HepG2 (cell line): ENCODE data around the gene AS3MT. TPM values are rescaled to one million over a fixed set of nuclear protein-coding genes. Genes with fewer than 3 reads are reported as not detected.

Experiments
- ATF5 ChIP-seq: sonication (generic); formaldehyde crosslinking; IDR thresholded peaks from 2 replicates; pipeline ENCODE4 v1.4.0; 2020; ENCODE audit warnings: mild to moderate bottlenecking, low read depth, missing genetic modification reagents
- CBX5 ChIP-seq: sonication (generic); formaldehyde crosslinking; IDR thresholded peaks from 2 replicates; pipeline ENCODE4 v1.4.0; 2020; ENCODE audit warnings: missing genetic modification reagents, borderline replicate concordance
- CC2D1A ChIP-seq: sonication (generic); formaldehyde crosslinking; IDR thresholded peaks from 2 replicates; pipeline ENCODE4 v1.8.1; 2023; ENCODE audit warnings: mild to moderate bottlenecking, missing genetic modification reagents
- HES4 ChIP-seq: sonication (generic); formaldehyde crosslinking; IDR thresholded peaks from 2 replicates; pipeline ENCODE4 v1.9.0; 2021; ENCODE audit warnings: mild to moderate bottlenecking, missing genetic modification reagents, borderline replicate concordance
- HOXA9 ChIP-seq: sonication (generic); formaldehyde crosslinking; IDR thresholded peaks from 2 replicates; pipeline ENCODE4 v1.8.1; 2022; ENCODE audit warnings: missing genetic modification reagents, mild to moderate bottlenecking, moderate library complexity, borderline replicate concordance
- IKZF5 ChIP-seq: IDR thresholded peaks from 2 replicates; pipeline ENCODE4 v1.6.1; 2018; ENCODE audit warnings: missing genetic modification reagents, mild to moderate bottlenecking, missing compliant biosample characterization
- JUNB ChIP-seq: sonication (generic); formaldehyde crosslinking; IDR thresholded peaks from 2 replicates; pipeline ENCODE4 v1.8.0; 2022; ENCODE audit warnings: missing genetic modification reagents, mild to moderate bottlenecking, borderline replicate concordance
- KLF12 ChIP-seq: sonication (generic); formaldehyde crosslinking; IDR thresholded peaks from 2 replicates; pipeline ENCODE4 v1.4.0; 2020; ENCODE audit warnings: missing genetic modification reagents, borderline replicate concordance
- MAFF ChIP-seq: IDR thresholded peaks from 2 replicates; pipeline ENCODE4 v1.6.1; 2011; ENCODE audit warnings: low read depth, low read length, improper control_type of control experiment
- MLLT10 ChIP-seq: sonication (generic); formaldehyde crosslinking; IDR thresholded peaks from 2 replicates; pipeline ENCODE4 v1.4.0; 2020; ENCODE audit warnings: missing genetic modification reagents
- NBN ChIP-seq: fragments of 450-650 bp; conservative IDR thresholded peaks from 2 replicates; pipeline ENCODE4 v1.6.1; 2017
- NFIB ChIP-seq: sonication (generic); formaldehyde crosslinking; IDR thresholded peaks from 2 replicates; pipeline ENCODE4 v1.9.0; 2021; ENCODE audit warnings: missing genetic modification reagents, mild to moderate bottlenecking, borderline replicate concordance
- RXRA ChIP-seq: sonication (generic); formaldehyde crosslinking; IDR thresholded peaks from 2 replicates; pipeline ENCODE4 v1.5.1; 2020; ENCODE audit warnings: missing genetic modification reagents
- SCMH1 ChIP-seq: sonication (generic); formaldehyde crosslinking; IDR thresholded peaks from 2 replicates; pipeline ENCODE4 v1.9.0; 2021; ENCODE audit warnings: missing genetic modification reagents, mild to moderate bottlenecking, borderline replicate concordance
- SOX5 ChIP-seq: IDR thresholded peaks from 2 replicates; pipeline ENCODE4 v1.6.1; 2016; ENCODE audit warnings: borderline replicate concordance
- ZFP90 ChIP-seq: sonication (generic); formaldehyde crosslinking; IDR thresholded peaks from 2 replicates; pipeline ENCODE4 v1.8.0; 2022; ENCODE audit warnings: missing genetic modification reagents, mild to moderate bottlenecking, inconsistent platforms, borderline replicate concordance
- ZKSCAN8 ChIP-seq: IDR thresholded peaks from 2 replicates; pipeline ENCODE4 v1.6.1; 2016; ENCODE audit warnings: borderline replicate concordance, missing genetic modification reagents, missing compliant biosample characterization
- ZNF264 ChIP-seq: sonication (generic); formaldehyde crosslinking; IDR thresholded peaks from 2 replicates; pipeline ENCODE4 v1.4.0; 2020; ENCODE audit warnings: missing genetic modification reagents
- ZNF510 ChIP-seq: sonication (generic); formaldehyde crosslinking; IDR thresholded peaks from 2 replicates; pipeline ENCODE4 v1.4.0; 2020; ENCODE audit warnings: low read depth, mild to moderate bottlenecking, missing genetic modification reagents
- ZNF562 ChIP-seq: sonication (generic); formaldehyde crosslinking; IDR thresholded peaks from 2 replicates; pipeline ENCODE4 v1.8.0; 2022; ENCODE audit warnings: missing genetic modification reagents, borderline replicate concordance
- ZNF564 ChIP-seq: sonication (generic); formaldehyde crosslinking; IDR thresholded peaks from 2 replicates; pipeline ENCODE4 v1.8.1; 2023; ENCODE audit warnings: mild to moderate bottlenecking, missing genetic modification reagents
- ZNF580 ChIP-seq: IDR thresholded peaks from 2 replicates; pipeline ENCODE4 v1.6.1; 2016; ENCODE audit warnings: low read depth, borderline replicate concordance
- ZNF740 ChIP-seq: sonication (generic); formaldehyde crosslinking; IDR thresholded peaks from 2 replicates; pipeline ENCODE4 v1.4.0; 2020; ENCODE audit warnings: missing genetic modification reagents
- ZNF749 ChIP-seq: sonication (generic); formaldehyde crosslinking; IDR thresholded peaks from 2 replicates; pipeline ENCODE4 v1.8.0; 2022; ENCODE audit warnings: mild to moderate bottlenecking, missing genetic modification reagents, moderate library complexity, borderline replicate concordance
- ZSCAN22 ChIP-seq: sonication (generic); formaldehyde crosslinking; IDR thresholded peaks from 2 replicates; pipeline ENCODE4 v1.4.0; 2020; ENCODE audit warnings: mild to moderate bottlenecking, missing genetic modification reagents
- ZSCAN5A ChIP-seq: sonication (generic); formaldehyde crosslinking; IDR thresholded peaks from 2 replicates; pipeline ENCODE4 v1.8.0; 2022; ENCODE audit warnings: mild to moderate bottlenecking, missing genetic modification reagents, borderline replicate concordance
- polyA plus RNA-seq, 8 experiments: library from polyadenylated mRNA; depleted of rRNA in 3 of 8; stranded (reverse) in 7 of 8; unstranded in 1 of 8; fragments of >200 nt; fragmentation: Illumina TruSeq in 4 of 8; extraction: Trizol in 4 of 8; gene quantifications; 2 replicates each; pipeline versions ENCODE4 v1.2.1 to v1.2.3, GENCODE V29; 2011 to 2016; ENCODE audit warnings: low read depth in 4 of 8, missing spikeins in 1 of 8, mixed read lengths in 1 of 8; ENCODE audit not compliant: insufficient read depth in 1 of 8
- total RNA-seq, 5 experiments: library from RNA; depleted of rRNA; stranded (reverse); fragments of >200 nt; fragmentation: Illumina TruSeq; extraction: Trizol; gene quantifications; 2 replicates each; pipeline ENCODE4 v1.2.3, GENCODE V29; 2016; ENCODE audit warnings: low read depth in 1 of 5
- TF ChIP-seq, protein P1 (sequence below): sonication (generic); formaldehyde crosslinking; IDR thresholded peaks from 2 replicates; pipeline ENCODE4 v1.4.0; 2020; ENCODE audit warnings: mild to moderate bottlenecking, missing genetic modification reagents

AS3MT gene
- total and polyA plus RNA-seq, 2 of the 13 experiments (the other 11 are each of a cell fraction or from before 2014, with no cell fraction given): 8.7 to 17.4 TPM

DNA sequence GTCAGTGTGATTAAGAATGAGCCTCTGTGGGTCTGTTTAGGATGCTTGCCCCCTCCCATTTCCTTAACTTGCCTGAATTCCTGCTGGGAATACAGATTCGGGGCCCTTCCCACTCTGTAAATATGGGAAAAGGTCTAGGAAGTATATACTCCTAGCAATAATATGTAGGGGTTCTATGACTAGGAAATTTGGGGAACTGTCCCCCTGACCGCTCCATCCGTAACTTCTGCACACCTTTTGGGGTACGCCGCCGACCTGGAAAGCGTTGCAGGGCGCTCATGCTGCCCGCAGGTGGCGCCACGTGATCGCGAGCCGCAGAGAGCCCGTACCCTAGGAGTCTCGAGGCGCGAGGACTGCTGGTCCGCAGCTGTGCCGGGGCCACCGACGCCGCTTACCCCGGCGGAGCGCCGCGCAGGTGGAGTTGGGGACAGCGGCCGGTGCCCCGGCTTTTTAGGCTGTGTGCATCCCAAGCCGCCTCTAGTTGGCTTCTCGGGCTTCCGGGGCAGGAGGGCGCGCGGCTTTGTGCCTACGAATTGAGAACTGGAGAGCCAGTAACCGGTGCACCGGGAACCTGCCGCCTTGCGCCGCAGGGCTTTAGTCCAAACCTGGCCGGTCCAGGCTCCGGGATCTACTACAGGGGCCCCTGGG is 48.2 kb downstream of the AS3MT start (continued):
- no peak for TF ChIP-seq ATF5 (CRISPR knock-in tag)
- TF ChIP-seq MAFF: no peak
- TF ChIP-seq ZNF510 (CRISPR knock-in tag): no peak
- TF ChIP-seq ZSCAN5A (CRISPR knock-in tag): no peak
- TF ChIP-seq JUNB (CRISPR knock-in tag): no peak
- 0 out of 2 replicates have a peak, but pooled peaks have one; percentile 3 for TF ChIP-seq ZNF564
- peak; percentile 62; the same call in 1 of the 2 replicates for TF ChIP-seq IKZF5 (CRISPR knock-in tag)
- TF ChIP-seq, protein P1, sequence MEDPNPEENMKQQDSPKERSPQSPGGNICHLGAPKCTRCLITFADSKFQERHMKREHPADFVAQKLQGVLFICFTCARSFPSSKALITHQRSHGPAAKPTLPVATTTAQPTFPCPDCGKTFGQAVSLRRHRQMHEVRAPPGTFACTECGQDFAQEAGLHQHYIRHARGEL (CRISPR knock-in tag): no peak
- TF ChIP-seq NBN: no peak
- peak; percentile 47; the same call in 1 of the 2 replicates for TF ChIP-seq HES4
- no peak for TF ChIP-seq ZNF740 (CRISPR knock-in tag)
- 0 out of 2 replicates have a peak, but pooled peaks have one; percentile 32 for TF ChIP-seq ZNF580 (CRISPR knock-in tag)
- no peak for TF ChIP-seq CC2D1A (CRISPR knock-in tag)
- TF ChIP-seq SCMH1 (CRISPR knock-in tag): no peak
- no peak for TF ChIP-seq NFIB (CRISPR knock-in tag)
- no peak for TF ChIP-seq MLLT10 (CRISPR knock-in tag)
- TF ChIP-seq RXRA (CRISPR knock-in tag): 0 out of 2 replicates have a peak, but pooled peaks have one; percentile 12
- no peak for TF ChIP-seq ZSCAN22 (CRISPR knock-in tag)
- 0 out of 2 replicates have a peak, but pooled peaks have one; percentile 38 for TF ChIP-seq ZFP90
- TF ChIP-seq KLF12 (CRISPR knock-in tag): no peak
- TF ChIP-seq ZNF562 (CRISPR knock-in tag): no peak
- no peak for TF ChIP-seq ZKSCAN8 (CRISPR knock-in tag)
- no peak for TF ChIP-seq ZNF749
- TF ChIP-seq SOX5 (CRISPR knock-in tag): peak; percentile 4; the same call in 1 of the 2 replicates
- TF ChIP-seq HOXA9 (CRISPR knock-in tag): no peak
- peak; percentile 66; the same call in 1 of the 2 replicates for TF ChIP-seq CBX5 (CRISPR knock-in tag)
- TF ChIP-seq ZNF264 (CRISPR knock-in tag): 0 out of 2 replicates have a peak, but pooled peaks have one; percentile 52
